Activated B cell treated with CpG ODN at 0.5 μM for 24 hours (primary cell): Measurements from ENCODE around the gene GNAL. TPM values are rescaled to one million over a fixed set of nuclear protein-coding genes. Genes with fewer than 3 reads are reported as not detected.

Experiments
- ATAC-seq: fragments of 200-7000 bp; cut with Tn5 transposase; one replicate; pipeline ENCODE4 v1.10.0; 2021; ENCODE audit warnings: low read depth, mild to moderate bottlenecking, moderate library complexity
- CTCF ChIA-PET: fragments of 350-600 bp; sonication (Branson Sonifier 250); formaldehyde crosslinking; loops from one replicate; lab custom pipeline; 2021; ENCODE audit warnings: antibody characterized with exemption; lab: Charles Lee
- POLR2A ChIA-PET: fragments of 350-600 bp; sonication (Branson Sonifier 250); formaldehyde crosslinking; loops from one replicate; lab custom pipeline; 2021; ENCODE audit warnings: antibody characterized with exemption; lab: Charles Lee
- DNase-seq: peaks from one replicate; pipeline ENCODE4 v3.0.0; 2022
- H3K27ac Mint-ChIP-seq: one replicate; pipeline ENCODE4 v1.8.0; 2020; ENCODE audit warnings: mixed read lengths
- H3K27me3 Mint-ChIP-seq: one replicate; pipeline ENCODE4 v1.8.0; 2021; ENCODE audit warnings: mixed read lengths
- H3K36me3 Mint-ChIP-seq: one replicate; pipeline ENCODE4 v1.8.0; 2021; ENCODE audit warnings: low read depth, mixed read lengths
- H3K4me1 Mint-ChIP-seq: one replicate; pipeline ENCODE4 v1.8.0; 2021; ENCODE audit warnings: mixed read lengths
- H3K4me3 Mint-ChIP-seq: one replicate; pipeline ENCODE4 v1.8.0; 2020; ENCODE audit warnings: mild to moderate bottlenecking, mixed read lengths
- H3K9me3 Mint-ChIP-seq: one replicate; pipeline ENCODE4 v1.8.0; 2020; ENCODE audit warnings: mixed read lengths
- intact Hi-C: fragments of 100-400 bp; cut with micrococcal nuclease; formaldehyde crosslinking; loops from one replicate; pipeline ENCODE4 v1.15.1; 2024
- total RNA-seq: library from RNA; stranded (reverse); gene quantifications from 2 replicates; pipeline ENCODE4 v1.2.3, GENCODE V29; 2022
- TF ChIP-seq, protein P1 (sequence below): fragments of 200-600 bp; IDR thresholded peaks from one replicate; pipeline ENCODE4 v1.8.0; 2022; ENCODE audit warnings: antibody characterized with exemption, mild to moderate bottlenecking

GNAL gene
- total RNA-seq, 1 donor from 2014 or later = not detected

DNA sequence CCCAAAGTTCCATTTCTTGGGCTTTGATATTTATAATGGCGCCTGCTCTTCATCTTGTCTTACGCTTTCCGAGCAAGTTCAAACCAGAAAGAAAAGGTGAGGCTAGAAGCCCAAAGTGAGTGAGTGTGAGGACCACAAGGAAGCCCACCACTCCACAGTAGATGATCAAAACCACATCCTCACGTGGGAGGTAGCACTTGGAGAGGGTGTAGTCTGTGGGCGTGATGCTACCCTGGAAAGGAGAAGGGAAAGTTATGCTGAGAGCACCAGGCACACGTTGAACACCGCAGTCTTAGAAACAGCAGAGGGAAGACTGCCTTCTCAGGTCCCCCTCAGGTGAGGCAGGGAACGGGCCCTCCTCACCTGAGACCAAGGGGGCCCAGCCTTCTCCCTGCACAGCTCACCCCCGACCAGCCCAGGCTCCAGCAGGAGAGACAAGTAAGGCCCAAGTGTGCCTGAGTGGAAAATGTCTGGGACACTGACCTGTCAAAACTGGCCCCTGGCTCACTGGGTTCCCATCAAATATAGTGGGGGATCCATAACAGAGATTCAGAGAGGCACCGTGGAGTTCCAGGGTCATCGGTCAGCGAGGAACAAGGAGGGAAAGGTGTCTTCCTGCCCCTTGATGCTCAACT lies 195.4 kb downstream of the GNAL start:
- ChIA-PET POLR2A (interaction anchor here (0.9 kb wide), 1 partner anchor 33 kb away, joined by 3 read pairs; the partner anchor contains the start of gene CHMP1B), CTCF (no interaction called here)
- no peak for DNase-seq
- TF ChIP-seq, protein P1, sequence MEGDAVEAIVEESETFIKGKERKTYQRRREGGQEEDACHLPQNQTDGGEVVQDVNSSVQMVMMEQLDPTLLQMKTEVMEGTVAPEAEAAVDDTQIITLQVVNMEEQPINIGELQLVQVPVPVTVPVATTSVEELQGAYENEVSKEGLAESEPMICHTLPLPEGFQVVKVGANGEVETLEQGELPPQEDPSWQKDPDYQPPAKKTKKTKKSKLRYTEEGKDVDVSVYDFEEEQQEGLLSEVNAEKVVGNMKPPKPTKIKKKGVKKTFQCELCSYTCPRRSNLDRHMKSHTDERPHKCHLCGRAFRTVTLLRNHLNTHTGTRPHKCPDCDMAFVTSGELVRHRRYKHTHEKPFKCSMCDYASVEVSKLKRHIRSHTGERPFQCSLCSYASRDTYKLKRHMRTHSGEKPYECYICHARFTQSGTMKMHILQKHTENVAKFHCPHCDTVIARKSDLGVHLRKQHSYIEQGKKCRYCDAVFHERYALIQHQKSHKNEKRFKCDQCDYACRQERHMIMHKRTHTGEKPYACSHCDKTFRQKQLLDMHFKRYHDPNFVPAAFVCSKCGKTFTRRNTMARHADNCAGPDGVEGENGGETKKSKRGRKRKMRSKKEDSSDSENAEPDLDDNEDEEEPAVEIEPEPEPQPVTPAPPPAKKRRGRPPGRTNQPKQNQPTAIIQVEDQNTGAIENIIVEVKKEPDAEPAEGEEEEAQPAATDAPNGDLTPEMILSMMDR = no peak
- Mint-ChIP-seq H3K27ac (peak overlapping the region; percentile 74), H3K4me1 (peaks cover 48% of the 10 kb centered on the region), H3K27me3 (no peaks in the 10 kb centered on the region), H3K4me3 (no peak overlapping the region), H3K9me3 (no peaks in the 10 kb centered on the region), H3K36me3 (peaks cover 52% of the 10 kb centered on the region)
- intact Hi-C loops = no loop called here
- ATAC-seq = no peak

DNA sequence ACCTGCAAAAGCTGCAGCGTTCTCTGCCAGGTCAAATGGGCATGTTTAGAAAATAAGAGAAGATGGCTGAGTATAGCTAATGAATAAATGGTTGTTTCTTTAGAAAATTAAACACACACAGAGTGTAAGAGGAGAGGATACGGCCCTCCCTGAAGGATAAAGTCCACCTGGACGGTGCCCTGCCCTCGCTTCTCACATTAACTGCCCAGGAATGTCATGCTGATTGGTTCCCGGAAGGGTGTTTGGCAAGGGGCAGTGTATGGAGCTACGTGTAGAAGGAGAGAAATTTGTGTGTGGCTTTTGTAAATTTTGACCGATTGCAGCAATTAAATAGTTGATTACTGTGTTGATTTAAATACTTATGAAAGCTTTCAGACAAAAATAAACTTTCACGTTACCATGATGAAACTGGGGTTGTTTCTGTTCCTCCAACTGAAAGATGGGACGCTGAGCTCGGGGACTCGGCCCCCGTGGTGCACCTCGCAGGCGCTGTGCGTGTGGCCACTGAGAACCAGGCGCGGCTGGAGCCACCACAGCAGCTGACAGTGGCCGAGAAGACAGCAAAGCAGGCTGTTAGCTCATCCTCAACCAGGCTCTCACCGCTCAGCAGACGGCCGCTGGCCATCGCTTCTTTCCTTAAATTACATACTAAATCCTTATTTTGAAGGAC lies 196.3 kb downstream of the GNAL start:
- no peak for DNase-seq
- TF ChIP-seq, protein P1 = no peak
- intact Hi-C loops = no loop called here

DNA sequence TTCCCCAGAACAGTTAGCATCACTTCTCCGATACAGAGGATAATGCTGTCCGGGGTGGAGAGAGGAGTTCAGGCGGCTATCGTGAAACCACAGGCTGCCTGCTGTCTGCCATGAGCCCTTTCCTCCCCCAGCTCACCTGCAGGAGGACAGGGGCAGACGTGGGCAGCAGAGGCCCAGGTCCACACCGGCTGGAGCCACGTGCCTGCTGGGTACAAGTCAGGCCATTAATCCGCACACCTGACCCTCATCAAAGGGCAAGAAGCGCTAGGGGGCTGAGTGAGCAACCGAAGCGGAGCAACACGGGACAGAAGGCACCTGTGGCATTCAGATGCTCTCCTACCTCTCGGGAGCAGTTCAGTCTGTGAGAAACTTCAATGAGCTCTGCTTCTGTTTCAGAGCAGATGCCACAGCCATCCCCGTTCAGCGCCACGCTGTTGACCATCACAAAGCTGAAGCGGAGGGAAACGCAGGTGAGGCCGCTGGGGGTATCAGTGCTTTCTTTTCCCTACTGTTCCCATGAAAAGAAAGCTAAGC lies 197.6 kb downstream of the GNAL start:
- Mint-ChIP-seq H3K27me3 (no peaks in the 10 kb centered on the region), H3K4me3 (no peak overlapping the region), H3K36me3 (peaks cover 60% of the 10 kb centered on the region), H3K27ac (no peak overlapping the region), H3K4me1 (peaks cover 40% of the 10 kb centered on the region), H3K9me3 (no peaks in the 10 kb centered on the region)
- CTCF ChIA-PET = no interaction called here
- POLR2A ChIA-PET = no interaction called here
- ATAC-seq = no peak
- DNase-seq = no peak
- TF ChIP-seq, protein P1 = no peak
- intact Hi-C loops = no loop called here

More for the DNA sequence above, 196.3 kb downstream of the GNAL start:
- Mint-ChIP-seq H3K27me3 (no peaks in the 10 kb centered on the region), H3K27ac (peak overlapping the region; percentile 30), H3K9me3 (no peaks in the 10 kb centered on the region), H3K4me1 (peaks cover 48% of the 10 kb centered on the region), H3K4me3 (no peak overlapping the region), H3K36me3 (peaks cover 59% of the 10 kb centered on the region)
- ChIA-PET CTCF (no interaction called here), POLR2A (interaction anchor here (0.6 to 0.9 kb wide), 2 partner anchors 34 to 91 kb away, joined by 3 read pairs; partner anchors contain the start of gene CHMP1B)
- ATAC-seq = no peak

DNA sequence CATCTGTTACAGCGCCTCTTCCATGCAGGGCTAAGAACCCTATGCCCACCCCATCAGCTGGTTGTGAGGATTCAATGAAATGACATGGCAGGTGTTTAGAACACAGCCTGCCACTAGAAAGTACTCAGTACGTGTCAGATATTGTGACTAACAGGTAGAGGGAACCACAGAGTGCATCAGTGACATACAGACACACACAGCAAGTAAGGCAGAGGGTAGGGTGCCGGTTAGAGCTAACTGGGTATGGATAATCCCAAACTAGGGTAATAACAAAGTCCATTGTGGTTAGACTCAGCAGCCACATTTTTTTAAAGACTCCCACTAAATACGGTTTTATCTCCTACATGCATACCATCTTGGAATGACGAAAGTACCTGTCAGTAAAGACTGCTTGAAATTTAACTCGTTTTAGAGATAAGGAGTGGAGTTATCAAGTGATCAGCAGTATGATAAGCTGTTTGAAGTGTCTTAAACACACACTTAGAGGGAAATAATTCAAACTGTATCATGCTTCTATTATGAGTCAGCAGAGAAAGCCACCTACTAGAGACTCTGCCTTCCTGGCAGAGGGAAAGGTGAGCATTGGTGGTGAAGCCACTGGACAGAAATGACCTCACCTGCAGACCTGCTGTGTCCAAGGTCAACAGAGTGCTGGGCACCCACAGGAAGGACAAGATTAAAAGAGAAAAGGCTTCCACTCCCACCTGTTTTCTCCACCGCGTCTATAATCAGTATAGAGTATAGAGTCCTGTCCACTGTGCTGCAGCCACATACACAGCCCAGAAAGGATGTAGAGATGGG lies 198.5 kb downstream of the GNAL start:
- H3K9me3 Mint-ChIP-seq = no peaks in the 10 kb centered on the region
- CTCF ChIA-PET = no interaction called here
- ATAC-seq = no peak
- DNase-seq = no peak
- H3K27me3 Mint-ChIP-seq = no peaks in the 10 kb centered on the region
- peaks cover 66% of the 10 kb centered on the region for H3K36me3 Mint-ChIP-seq
- H3K4me1 Mint-ChIP-seq = peaks cover 32% of the 10 kb centered on the region
- TF ChIP-seq, protein P1 = no peak
- intact Hi-C loops = no loop called here
- H3K27ac Mint-ChIP-seq = no peak overlapping the region
- no peak overlapping the region for H3K4me3 Mint-ChIP-seq
- POLR2A ChIA-PET = no interaction called here
